NCI-H2029 treated with DMSO at 0.1 percent for 48 hours (cell line): ENCODE measurements around the gene SPATA20.
A peak's percentile ranks its signal among the peaks of the same experiment; 100 is the strongest.

Experiments used
- DNase-seq: peaks from one replicate; lab custom pipeline; 2025; lab: John Stamatoyannopoulos, UW

SPATA20 gene

DNA sequence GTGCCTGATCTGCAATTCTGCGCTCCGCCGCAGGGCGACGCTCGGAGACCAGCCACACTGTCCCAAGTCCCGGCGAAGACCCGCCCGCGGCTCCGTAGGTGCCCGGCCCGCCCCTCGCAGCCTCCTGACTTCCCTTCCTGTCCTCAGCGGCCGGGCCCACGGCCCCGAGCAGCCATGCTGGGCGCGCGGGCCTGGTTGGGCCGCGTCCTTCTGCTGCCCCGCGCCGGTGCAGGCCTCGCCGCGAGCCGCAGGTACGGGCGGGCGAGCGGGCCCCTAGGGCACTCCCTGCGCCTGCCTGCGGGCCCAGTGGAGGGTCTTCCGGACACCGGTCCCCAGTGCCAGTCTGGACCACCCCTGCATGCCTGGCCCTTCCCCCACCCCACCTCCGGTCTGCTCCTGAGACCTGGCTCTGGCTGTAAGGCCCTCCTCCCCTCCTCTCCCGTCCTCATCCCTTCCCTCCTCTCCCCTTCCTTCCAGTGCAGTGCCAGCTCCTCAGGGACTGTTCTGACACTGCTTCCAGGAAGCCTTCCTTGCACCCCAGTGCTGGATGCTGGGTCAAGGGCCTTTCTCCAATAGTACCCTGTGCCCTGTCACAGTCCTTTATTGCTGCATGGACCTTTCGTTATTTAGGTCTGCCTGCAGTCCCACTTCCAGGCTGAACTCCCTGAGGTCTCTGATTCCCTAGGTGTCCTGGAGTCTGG lies at the start of gene SPATA20:
SPATA20 (plus strand) TSS at position 140 of the 701 bp plus-strand sequence; CDS start at position 175, 35 bp downstream.
- DNase-seq, result peak; percentile 48

DNA sequence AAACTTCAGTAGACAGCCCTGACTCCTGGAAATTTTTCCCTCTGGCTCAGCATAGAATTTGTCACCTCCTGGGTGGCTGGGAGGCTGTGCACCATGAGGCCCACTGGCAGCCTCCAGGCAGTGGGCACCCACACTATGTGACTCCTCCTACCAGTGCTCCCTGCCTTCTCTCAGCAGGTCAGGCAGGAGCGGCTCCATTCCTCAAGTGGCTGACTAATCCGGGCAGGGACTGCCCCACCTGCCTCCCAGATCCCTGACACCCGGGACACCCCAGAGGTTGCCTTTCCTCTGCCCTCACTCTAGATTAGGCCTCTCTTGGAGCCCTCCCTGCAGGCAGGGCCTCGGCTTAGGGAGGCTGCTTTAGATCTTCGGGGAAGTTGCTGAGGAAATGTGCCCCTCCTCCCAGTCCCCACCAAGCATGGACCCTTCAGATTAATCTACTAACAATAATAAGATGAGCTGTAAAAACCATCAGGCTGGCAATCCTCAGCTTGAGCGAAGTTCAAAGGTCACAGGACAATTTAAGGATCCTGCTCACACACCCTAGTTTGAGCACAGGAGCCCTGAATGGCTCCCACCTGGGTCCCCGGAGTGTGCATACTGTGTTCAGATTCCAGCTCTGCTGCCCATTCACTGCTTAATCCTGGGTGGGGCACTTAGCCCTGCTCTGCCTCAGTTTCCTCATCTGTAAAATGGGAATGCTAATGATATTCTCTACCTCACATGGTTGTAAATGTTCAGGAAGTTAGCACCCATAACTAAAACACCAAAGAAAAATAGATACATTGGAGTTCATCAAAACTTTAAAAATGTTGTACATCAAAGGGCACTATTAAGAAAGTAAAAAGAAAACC lies 48.7 kb upstream of the SPATA20 start:
- no peak for DNase-seq

DNA sequence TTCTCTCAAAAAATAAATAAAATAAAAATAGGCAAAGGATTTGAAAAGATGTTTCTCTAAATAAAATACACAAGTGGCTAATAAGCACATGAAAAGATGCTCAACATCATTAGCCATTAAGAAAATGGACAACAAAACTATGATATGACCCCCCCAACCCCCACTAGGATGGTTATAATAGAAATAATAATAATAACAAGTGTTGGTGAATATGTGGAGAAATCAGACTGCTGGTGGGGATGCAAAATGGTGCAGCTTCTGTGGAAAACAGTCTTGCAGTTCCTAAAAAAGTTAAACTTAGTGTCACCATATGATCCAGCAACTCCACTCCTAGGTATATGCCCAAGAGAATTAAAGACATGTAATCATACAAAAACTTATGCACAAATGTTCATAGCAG lies 47.7 kb upstream of the SPATA20 start:
- no peak for DNase-seq

DNA sequence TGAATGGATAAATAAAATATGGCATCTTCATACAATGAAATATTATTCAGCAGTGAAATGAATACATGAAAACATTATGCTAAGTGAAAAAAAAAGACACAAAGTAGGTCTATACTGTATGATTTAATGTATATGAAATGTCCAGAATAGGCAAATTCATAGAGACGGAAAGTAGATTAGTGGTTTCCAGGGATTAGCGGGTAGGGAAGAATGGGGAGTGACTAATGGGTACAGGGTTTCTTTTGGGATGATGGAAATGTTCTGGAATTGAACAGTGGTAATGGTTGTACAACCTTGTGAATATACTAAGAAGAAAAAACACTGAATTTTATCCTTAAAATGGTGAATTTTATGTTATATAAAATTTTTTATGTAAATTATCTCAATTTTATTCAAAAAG lies 47.3 kb upstream of the SPATA20 start:
- DNase-seq, result no peak

DNA sequence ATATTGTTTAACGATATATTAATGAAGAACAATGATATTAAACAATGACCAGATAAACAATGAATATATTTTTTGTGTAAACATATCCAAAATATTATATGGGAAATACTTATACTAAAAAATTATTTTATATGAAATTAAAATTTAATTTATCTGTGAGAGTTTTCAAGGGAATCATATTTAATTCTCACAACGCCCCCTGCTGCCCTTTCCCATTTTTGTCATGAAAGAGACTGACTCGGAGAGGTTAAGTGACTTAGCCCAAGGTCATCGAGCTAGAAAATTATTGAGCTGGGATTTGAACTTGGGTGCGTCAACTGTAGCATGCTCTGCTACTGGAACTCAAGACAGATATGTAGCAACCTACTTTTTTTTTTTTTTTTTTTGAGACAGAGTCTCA lies 45.9 kb upstream of the SPATA20 start:
- DNase-seq, result no peak

DNA sequence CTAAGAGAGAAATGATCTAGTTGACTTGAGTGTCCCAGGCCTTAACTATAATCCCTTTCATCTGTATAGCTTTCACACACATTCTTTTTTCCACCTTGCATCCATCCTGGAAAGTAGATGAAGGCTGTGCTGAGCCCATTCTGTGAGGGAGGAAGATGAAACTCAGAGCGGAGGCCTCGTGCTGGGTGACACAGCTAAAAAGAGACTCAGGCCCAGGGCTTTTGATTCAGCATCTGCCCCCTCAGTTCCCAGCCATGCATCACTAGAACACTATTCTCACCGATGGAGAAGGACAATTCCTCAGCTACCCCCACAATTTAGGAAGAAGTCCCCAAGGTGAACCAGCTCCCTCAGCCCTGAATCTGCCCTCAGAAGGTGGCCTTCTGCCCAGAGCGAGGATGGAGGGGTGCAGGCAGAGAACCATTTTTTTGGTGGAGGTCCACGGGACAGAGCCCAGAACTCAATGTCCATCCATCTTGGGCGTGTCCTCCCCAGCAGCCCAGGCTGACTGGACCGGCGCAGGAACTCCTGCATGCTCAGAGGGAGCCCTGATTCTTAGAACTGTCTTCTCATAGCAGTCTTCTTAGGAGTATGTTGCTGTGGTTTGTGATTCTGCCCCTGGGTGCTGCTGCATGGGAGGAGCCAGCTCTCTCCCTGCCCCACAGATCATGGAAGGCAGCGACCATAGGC lies 44.5 kb upstream of the SPATA20 start:
- no peak for DNase-seq

DNA sequence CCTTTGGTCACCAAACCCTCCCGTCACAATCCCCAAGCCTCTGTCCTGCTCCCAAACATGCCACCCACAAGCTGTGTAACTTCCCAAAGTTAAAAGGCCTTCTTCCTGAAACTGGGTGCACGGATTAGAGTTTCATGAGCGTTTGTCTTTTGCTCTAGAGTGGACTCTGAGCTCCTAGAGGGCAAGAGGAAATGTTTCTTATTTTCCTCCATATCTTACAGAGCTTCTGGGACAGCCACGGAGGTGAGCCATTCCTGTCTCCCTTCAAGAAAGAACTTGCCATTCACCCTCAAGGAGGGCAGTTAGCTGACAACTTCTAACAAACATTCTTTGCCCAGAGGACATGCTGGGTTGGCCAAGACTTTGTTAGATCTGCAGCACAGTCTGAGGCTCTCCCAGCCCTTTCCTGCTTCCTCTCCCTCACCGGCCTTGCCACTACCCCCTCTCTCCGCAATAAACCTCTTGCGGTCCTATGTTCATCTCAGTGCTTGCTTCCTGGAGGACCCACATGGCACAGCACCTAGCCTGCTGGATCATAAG lies 41.3 kb upstream of the SPATA20 start:
- DNase-seq, result no peak

DNA sequence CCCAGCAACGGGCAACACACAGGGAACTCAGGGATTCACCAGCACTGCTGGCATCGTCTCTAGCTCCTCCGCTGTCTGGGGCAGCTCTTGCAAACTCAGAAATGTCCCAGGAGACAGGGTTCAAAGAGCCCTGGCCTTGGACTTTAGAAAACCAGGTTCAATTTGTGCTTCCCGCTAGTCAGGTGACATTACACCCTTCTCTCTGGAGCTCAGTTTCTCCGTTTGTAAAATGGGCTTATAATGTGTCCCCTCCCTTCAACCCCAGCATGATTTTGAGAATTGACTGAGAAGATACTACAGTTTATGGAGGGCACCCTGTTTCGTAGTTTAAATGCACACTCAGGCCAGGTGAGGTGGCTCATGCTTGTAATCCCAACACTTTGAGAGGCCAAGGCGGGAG lies 40.7 kb upstream of the SPATA20 start:
- no peak for DNase-seq

DNA sequence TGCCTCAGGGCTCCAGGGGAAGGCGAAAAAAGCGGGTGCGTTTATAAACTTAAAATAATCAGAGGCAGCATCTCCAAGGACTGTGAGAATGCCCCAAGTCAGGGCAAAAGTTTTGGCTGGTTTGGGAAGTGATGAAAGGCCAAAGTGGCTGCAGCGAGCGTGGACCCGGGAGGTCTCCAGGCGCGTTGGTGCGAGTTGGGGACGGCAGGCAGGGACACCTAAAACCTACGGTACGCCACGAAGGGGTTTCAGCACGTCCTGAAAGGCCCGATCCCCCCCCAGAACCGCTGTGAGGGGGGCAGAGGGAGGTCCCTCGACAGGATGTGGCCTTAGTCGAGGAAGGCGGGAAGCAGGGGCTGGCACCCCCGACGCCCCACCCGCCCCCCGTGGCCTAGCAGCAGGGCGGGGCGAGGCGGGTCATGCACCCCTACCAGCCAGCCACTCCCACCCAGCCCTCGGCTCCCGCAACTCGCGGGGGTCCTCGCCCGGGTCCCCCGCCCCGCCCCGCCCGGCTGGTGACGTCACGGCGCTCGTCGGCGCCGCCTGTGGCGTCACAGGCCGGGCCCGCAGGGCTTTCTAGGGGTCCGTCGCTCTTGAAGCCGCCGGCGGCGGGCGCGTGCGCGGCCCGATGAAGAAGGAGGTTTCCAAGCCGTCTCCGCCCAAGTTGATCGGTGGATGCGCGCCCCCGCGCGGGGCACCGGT lies 39.0 kb upstream of the SPATA20 start, which contains the start of gene MYCBPAP:
MYCBPAP (plus strand) TSS at position 569 of the 702 bp plus-strand sequence. CDS start 236 bp downstream, outside the sequence.
- DNase-seq, result no peak

DNA sequence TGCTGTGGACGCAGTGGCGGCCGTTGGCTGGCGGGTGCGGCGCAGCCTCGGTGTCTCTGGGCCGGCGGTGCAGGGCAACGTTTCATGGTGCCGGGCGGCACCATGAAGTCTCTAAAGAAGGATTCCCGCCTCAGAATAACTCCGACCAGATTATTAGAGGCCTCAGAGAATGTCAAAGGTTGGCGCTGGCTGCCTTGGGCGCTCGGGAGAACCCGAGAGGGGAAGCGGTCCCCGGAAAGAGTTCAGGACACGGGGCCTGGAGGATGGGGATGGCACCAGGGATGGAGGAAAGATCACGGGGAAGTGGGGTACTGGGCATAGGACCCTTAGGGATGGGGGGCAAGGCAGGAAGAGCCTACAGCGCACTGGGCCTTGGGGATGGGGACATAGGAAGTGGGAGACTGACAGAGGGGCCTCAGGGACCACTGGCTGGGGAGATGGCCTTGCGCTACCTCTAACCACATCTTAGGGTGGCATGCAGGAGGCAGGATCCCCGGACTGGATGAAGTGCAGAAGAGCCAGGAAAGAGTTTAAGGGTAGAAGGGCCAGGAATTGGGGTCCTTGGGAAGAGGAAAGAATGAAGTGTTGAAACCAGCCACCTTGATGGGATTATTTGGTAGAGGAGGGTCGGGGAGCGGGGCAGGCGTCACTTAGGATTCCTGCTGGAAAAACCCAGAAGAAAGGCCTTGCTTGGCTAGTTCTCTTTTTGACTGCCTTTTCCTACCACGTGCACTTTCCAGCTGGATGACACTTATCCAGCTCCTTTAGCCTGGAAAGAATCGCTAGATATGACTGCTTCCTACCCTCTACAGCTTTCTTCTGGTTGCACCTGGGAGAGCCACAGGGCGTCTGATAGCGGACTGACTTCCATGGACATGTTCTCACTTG lies 38.2 kb upstream of the SPATA20 start:
- no peak for DNase-seq

DNA sequence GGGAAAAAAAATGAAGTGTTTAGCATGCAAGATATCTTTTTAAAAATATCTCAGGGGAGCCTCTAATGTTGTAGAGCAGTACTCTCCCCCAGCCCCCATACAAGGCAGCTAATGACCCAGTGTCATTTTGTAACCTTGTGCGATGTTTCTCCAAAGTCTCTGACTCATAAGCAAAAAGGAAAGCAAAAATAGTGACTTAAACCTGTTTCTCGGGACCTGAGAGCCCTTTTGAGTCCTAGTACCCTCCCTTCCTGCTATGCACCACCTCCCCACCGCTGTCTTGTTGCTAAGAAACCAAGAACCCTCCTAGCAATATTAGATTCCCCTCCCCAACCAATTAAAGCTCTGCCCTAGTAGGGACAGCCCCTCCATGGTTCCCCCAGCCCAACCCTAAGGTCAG lies 35.9 kb upstream of the SPATA20 start:
- DNase-seq, result no peak

DNA sequence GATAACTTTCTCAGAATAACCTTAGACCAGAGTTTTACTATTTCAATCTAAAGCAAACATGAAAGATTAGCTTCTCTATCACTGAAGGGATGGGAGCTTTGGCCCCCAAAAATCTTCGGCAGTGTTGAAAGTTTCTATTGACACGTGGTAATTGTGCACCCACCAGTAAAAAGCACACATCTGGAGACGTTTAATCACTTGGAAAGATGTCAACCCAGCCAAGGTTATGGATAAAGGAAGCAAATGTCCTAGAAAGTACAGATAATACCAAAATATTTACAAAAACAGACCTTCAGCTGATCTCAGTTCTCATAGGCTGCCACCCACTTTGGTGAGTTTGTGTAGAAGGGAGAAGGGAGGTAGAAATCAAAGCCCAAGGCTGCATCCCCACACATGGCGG lies 33.5 kb upstream of the SPATA20 start:
- no peak for DNase-seq

DNA sequence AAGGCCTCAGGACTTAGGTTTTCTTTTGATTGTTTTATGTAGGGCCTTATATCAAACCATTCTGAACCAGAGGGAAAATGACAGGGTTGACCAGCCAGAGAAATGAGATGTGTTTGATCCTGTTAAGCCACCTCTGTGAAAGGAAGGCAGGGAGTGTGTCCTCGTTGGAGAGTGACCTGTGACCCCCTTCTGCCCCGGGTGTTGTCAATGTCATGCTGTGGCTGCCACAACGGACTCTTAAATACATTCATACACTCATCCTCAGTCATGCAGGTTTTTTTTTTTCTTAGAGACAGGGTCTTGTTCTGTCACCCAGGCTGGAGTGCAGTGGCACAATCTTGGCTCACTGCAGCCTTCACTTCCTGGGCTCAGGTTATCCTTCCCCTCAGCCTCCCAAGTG lies 32.6 kb upstream of the SPATA20 start:
- DNase-seq, result no peak

DNA sequence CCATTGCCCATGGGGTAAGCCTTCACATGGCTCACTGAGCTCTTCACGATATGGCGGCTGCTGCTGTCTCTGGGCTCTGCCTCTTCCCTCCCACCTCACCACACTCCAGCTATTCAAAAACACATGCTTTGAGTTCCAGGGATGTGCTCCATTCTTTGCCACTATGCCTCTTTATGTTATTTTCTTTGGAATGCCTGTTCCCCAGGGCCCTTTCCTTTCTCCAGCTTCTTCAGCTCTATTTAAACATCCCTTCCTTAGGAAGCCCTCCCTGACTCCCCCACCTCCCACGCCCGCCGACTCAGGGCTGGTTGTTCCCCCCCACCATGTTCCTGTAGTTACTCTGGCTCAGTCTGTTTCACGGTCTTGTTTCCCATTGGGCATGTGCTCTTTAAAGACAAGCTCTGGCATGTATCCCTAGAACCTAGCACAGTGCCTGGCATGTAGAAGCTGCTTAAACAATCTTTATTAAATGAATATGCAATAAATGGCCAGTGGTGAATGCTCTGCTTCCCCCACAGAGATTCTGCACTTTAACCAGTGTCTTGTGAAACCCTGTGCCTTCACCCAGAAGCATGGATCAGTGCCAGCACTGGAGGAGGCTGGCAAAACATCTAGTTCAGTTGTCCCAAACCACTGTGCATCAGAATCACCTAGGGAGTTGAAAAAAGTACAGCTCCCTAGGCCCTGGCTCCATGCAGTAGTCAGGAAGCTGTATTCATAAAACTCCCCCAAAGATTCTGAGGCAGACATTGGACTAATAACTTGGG lies 31.9 kb upstream of the SPATA20 start:
- DNase-seq, result no peak

DNA sequence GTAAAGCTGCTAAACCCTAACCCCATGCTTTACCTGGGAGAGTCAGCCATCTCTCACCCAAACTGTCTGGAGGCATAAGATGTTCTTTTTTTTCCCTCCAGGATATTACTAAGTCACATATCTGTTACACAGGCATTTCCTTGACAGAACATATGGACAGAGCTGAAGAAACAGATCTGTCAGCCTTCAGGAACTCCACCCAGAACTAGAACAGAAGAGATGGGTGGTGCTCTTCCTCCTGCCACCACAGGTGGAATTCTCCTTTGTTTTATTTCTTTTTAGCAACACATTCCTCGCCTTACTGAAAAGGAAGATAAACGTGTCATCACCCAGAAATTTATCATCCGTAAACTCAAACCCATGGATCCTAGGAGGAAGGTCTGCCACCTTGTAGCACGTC lies 30.0 kb upstream of the SPATA20 start:
- DNase-seq, result no peak

DNA sequence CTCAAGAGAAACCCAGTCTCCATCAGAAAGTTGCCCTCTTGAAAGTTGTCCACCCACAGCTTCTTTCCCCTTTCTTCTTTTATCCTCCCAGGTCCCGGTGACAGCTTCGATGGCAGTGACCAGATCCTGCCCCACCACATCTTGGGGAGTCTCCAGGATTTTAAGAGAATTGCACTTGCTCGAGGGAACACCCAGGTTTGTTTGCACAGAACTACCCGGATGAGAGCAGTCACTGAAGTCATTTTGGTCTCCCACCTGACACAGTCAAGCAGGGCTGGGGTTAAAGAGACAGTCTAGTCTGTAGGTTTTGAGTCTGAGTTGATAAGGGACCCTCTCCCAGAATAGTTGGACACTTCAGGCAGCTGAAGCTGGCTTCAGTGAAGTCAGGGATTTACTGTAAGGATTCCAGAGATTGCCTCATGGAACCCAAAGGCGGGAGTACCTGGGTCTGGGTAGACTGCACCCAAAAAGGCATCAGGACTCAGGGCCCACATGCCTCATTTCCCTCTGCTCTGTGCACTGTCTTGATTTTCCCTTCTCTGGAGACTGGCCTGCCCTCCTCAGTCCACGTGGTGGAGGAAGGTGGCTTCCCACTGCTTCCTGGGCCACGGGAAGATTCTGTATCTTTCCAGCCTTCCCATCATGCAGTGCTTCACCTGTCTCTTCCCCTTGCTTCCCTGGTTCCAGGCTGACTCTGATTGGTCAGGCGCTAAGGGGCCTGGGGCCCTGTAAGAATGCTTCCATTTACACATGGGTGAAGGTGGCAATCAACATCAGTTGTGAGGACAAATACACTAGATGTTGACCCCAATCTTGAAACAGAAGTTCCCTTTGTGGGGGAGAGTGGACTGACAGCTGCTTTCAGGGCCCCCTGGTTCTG lies 29.2 kb upstream of the SPATA20 start:
- DNase-seq, result no peak

DNA sequence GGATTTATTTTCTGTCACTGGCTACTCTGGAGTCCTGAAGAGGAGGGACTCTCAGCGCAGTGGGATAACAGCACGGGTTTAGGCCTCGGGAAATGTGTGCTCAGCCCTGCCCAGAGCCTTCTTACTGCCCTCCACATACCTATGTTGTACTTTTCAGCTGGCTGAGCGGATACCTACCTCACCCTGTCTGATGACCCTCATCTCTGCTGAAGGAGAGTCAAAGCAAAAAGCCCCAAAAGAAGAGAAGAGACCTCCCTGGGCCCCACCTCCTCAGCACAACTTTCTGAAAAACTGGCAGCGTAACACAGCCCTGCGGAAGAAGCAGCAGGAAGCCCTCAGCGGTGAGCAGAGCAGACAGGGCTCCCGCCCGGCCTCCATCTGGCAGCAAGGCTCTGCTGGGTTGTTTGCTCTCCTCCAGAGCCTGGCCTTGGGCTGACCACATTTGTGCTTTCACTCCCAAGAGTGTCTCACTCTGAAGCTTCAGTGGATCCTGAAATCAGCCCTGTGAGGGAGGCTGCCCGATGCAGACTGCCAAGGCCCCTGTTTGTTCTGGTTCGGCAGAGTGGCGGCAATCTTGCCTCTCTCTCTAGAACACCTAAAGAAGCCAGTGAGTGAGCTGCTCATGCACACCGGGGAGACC lies 28.5 kb upstream of the SPATA20 start:
- DNase-seq, result no peak

DNA sequence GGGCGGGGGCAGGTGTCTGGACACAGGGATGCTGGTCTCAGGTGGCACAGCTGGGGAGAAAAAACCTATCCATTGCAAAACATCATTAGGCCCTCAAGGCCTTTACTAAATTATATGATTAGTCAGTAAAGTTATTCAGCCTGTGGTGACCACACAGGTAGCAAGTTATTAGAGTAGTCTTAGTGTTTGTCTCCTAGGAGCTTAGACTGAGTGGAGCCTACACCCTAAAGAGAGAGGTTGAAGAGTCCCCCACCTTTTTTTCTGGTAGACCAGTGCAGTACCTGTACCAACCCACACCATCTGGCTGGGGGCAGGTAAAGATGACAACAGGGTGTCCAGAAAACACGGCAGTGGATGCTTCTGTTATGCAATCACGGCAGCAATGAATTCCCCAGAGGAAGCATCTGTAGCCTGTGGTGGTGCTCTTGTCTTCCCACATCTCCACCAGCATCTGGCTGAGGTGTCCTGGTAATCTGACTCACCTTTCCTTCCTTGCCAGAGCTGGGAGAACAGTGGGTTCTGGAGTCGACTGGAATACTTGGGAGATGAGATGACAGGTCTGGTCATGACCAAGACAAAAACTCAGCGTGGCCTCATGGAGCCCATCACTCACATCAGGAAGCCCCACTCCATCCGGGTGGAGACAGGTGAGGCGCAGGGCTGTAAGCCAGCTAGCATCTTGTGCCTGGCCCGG lies 27.7 kb upstream of the SPATA20 start:
- no peak for DNase-seq
